ENCODE data around the gene PTPRN2.

The PTPRN2 gene

GRCh38 chr7:158556721-158557440 is 30.7 kb downstream of the PTPRN2 start:
- no peak for DNase-seq (ENCODE audit: low read depth in 4 of 4, low spot score in 1 of 4)

GRCh38 chr7:158555034-158555520 is 32.5 kb downstream of the PTPRN2 start:
- no peak for DNase-seq (ENCODE audit: low read depth in 4 of 4, low spot score in 1 of 4)

GRCh38 chr7:158550886-158551452 is 36.7 kb downstream of the PTPRN2 start:
- DNase-seq (ENCODE audit: low read depth in 4 of 4, low spot score in 1 of 4) = no peak

GRCh38 chr7:158550394-158550700 is 37.3 kb downstream of the PTPRN2 start:
- DNase-seq (ENCODE audit: low read depth in 4 of 4, low spot score in 1 of 4) = no peak

- DNase-seq (ENCODE audit: low read depth in 4 of 4, low spot score in 1 of 4) = no peak
Measured at GRCh38 chr7:158549616-158550393, 37.8 kb downstream of the PTPRN2 start.

GRCh38 chr7:158549176-158549615 is 38.4 kb downstream of the PTPRN2 start:
- no peak for DNase-seq (ENCODE audit: low read depth in 4 of 4, low spot score in 1 of 4)

GRCh38 chr7:158548726-158549125 is 38.9 kb downstream of the PTPRN2 start:
- DNase-seq (ENCODE audit: low read depth in 4 of 4, low spot score in 1 of 4) = no peak

- no peak for DNase-seq (ENCODE audit: low read depth in 4 of 4, low spot score in 1 of 4)
Measured at GRCh38 chr7:158547817-158548216, 39.8 kb downstream of the PTPRN2 start.

GRCh38 chr7:158546626-158547025 is 41.0 kb downstream of the PTPRN2 start:
- no peak for DNase-seq (ENCODE audit: low read depth in 4 of 4, low spot score in 1 of 4)

GRCh38 chr7:158546214-158546613 is 41.4 kb downstream of the PTPRN2 start:
- DNase-seq (ENCODE audit: low read depth in 4 of 4, low spot score in 1 of 4) = no peak

GRCh38 chr7:158544708-158545107 is 42.9 kb downstream of the PTPRN2 start:
- no peak for DNase-seq (ENCODE audit: low read depth in 4 of 4, low spot score in 1 of 4)

GRCh38 chr7:158543840-158544239 is 43.8 kb downstream of the PTPRN2 start:
- no peak for DNase-seq (ENCODE audit: low read depth in 4 of 4, low spot score in 1 of 4)

GRCh38 chr7:158542651-158543566 is 44.7 kb downstream of the PTPRN2 start:
- no peak for DNase-seq (ENCODE audit: low read depth in 4 of 4, low spot score in 1 of 4)

GRCh38 chr7:158541346-158542010 is 46.1 kb downstream of the PTPRN2 start:
- no peak for DNase-seq (ENCODE audit: low read depth in 4 of 4, low spot score in 1 of 4)

GRCh38 chr7:158539711-158540146 is 47.9 kb downstream of the PTPRN2 start:
- no peak for DNase-seq (ENCODE audit: low read depth in 4 of 4, low spot score in 1 of 4)

- DNase-seq (ENCODE audit: low read depth in 4 of 4, low spot score in 1 of 4) = no peak
Measured at GRCh38 chr7:158538156-158538946, 49.3 kb downstream of the PTPRN2 start.

- no peak for DNase-seq (ENCODE audit: low read depth in 4 of 4, low spot score in 1 of 4)
Measured at GRCh38 chr7:158537516-158537882, 50.1 kb downstream of the PTPRN2 start.

- no peak for DNase-seq (ENCODE audit: low read depth in 4 of 4, low spot score in 1 of 4)
Measured at GRCh38 chr7:158536871-158537515, 50.6 kb downstream of the PTPRN2 start.

- no peak for DNase-seq (ENCODE audit: low read depth in 4 of 4, low spot score in 1 of 4)
Measured at GRCh38 chr7:158535079-158535478, 52.5 kb downstream of the PTPRN2 start.
